Measurements from ENCODE around the gene SLC39A5.
"Not testable (repeated sequence)": the region's sequence is repeated elsewhere in the genome, so short reads cannot be mapped to it uniquely, and the experiment has no call there.

Gene SLC39A5

GRCh38 chr12:56284263-56284662 is 54.4 kb downstream of the SLC39A5 start:
- DNase-seq, result not testable (repeated sequence)

- DNase-seq, result no peak
Measured at GRCh38 chr12:56286044-56286830, 56.4 kb downstream of the SLC39A5 start.
